Measurements from ENCODE around the gene SOX5. TPM values are rescaled to one million over a fixed set of nuclear protein-coding genes. Genes with fewer than 3 reads are reported as not detected.

Gene SOX5
- total and polyA plus RNA-seq, 12 donors = 0.47 to 10.4 (median 1.9) TPM

- 1 to 3% (median 2%) methylated on average over 17 of the region's 17 CpGs for WGBS, 4 donors
- Histone ChIP-seq H3K27me3 (peaks cover 15% of the 10 kb centered on the region), H3K27ac (no peak overlapping the region), H3K36me3 (replicated peaks in 1 of 2) (no peaks in the 10 kb centered on the region), H3K4me1 (replicated peaks in 1 of 2) (no peaks in the 10 kb centered on the region), H3K9me3 (replicated peaks in 1 of 3) (no peaks in the 10 kb centered on the region), H3K4me3 (peak overlapping the region in 1 of 4 donors; percentile 48)
- TF ChIP-seq, protein P1, sequence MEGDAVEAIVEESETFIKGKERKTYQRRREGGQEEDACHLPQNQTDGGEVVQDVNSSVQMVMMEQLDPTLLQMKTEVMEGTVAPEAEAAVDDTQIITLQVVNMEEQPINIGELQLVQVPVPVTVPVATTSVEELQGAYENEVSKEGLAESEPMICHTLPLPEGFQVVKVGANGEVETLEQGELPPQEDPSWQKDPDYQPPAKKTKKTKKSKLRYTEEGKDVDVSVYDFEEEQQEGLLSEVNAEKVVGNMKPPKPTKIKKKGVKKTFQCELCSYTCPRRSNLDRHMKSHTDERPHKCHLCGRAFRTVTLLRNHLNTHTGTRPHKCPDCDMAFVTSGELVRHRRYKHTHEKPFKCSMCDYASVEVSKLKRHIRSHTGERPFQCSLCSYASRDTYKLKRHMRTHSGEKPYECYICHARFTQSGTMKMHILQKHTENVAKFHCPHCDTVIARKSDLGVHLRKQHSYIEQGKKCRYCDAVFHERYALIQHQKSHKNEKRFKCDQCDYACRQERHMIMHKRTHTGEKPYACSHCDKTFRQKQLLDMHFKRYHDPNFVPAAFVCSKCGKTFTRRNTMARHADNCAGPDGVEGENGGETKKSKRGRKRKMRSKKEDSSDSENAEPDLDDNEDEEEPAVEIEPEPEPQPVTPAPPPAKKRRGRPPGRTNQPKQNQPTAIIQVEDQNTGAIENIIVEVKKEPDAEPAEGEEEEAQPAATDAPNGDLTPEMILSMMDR (IDR thresholded peaks at IDR 0.05) = no peak
- TF ChIP-seq POLR2A (IDR thresholded peaks at IDR 0.05) = no peak
- peak in 2 of 7 donors; percentile 5 to 13 for DNase-seq
- intact Hi-C loops (cut with DNase I) = no loop called here
These were observed 822 bp upstream of the SOX5 start for GRCh38 chr12:23950210-23950774.

DNA sequence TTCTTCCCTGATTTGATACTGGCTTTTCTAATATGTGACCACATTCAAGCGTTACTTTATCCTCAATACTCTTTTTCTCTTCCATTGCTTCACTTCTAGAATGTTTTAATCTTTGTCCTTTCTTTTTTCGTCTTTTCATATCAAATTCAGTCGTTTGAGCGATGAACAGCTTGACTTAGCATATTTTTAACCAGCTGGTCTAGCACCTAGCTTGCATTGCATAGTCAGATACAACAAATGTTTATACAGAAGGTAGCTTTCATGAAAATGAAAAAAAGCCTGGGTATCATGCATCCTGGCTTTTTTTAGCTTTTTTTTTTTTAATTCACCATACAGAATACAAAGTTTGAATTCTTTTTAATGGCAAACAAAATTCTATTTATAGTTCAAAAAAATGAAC lies 1.2 kb downstream of the SOX5 start:
- Histone ChIP-seq H3K27me3 (peaks cover 15% of the 10 kb centered on the region), H3K36me3 (replicated peaks in 1 of 2) (no peaks in the 10 kb centered on the region)
- 68 to 79% (median 77%) methylated on average over 4 of the region's 4 CpGs for WGBS, 4 donors

DNA sequence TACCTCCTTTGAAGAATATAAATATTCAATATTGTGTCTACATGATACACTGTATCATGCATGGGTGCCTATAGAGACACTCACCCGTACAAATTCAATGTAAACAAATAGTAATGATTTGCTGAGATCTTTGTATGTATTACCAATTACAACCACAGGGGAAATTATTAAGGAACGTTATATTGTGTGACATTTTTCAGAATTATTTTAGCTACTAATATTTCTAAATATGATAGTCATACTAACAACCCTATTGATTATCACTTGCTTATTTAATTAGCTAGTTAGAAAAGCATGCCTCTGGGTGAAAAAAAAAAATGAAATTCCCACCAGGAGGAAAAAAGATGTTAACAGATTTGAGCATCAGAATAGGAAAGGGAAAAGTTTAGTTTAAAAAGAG lies 2.1 kb downstream of the SOX5 start:
- H3K9me3 ChIP-seq (replicated peaks in 1 of 3) = no peaks in the 10 kb centered on the region
- no peak overlapping the region for H3K27ac ChIP-seq
- 61 to 73% (median 68%) methylated on average over 2 of the region's 2 CpGs for WGBS, 4 donors
- intact Hi-C loops (cut with DNase I) = no loop called here
- no peak for DNase-seq
- no peak for TF ChIP-seq POLR2A (IDR thresholded peaks at IDR 0.05)
- TF ChIP-seq, protein P1 (IDR thresholded peaks at IDR 0.05) = no peak
- no peaks in the 10 kb centered on the region for H3K4me1 ChIP-seq (replicated peaks in 1 of 2)
- peaks cover 15% of the 10 kb centered on the region for H3K27me3 ChIP-seq
- no peak overlapping the region for H3K4me3 ChIP-seq
- no peaks in the 10 kb centered on the region for H3K36me3 ChIP-seq (replicated peaks in 1 of 2)

More for the DNA sequence above, 1.2 kb downstream of the SOX5 start:
- intact Hi-C loops (cut with DNase I) = no loop called here
- Histone ChIP-seq H3K4me3 (no peak overlapping the region), H3K4me1 (replicated peaks in 1 of 2) (no peaks in the 10 kb centered on the region), H3K9me3 (replicated peaks in 1 of 3) (no peaks in the 10 kb centered on the region), H3K27ac (no peak overlapping the region)
- TF ChIP-seq POLR2A (IDR thresholded peaks at IDR 0.05) = no peak
- TF ChIP-seq, protein P1 (IDR thresholded peaks at IDR 0.05) = no peak
- DNase-seq = no peak

- no peak for DNase-seq
- no peak for TF ChIP-seq POLR2A (IDR thresholded peaks at IDR 0.05)
- TF ChIP-seq, protein P1 (IDR thresholded peaks at IDR 0.05) = no peak
- Histone ChIP-seq H3K27me3 (peaks cover 15% of the 10 kb centered on the region), H3K36me3 (replicated peaks in 1 of 2) (no peaks in the 10 kb centered on the region), H3K4me1 (replicated peaks in 1 of 2) (no peaks in the 10 kb centered on the region), H3K27ac (no peak overlapping the region), H3K4me3 (no peak overlapping the region), H3K9me3 (replicated peaks in 1 of 3) (no peaks in the 10 kb centered on the region)
- WGBS, 4 donors = 78 to 93% (median 82%) methylated on average over 2 of the region's 2 CpGs
- intact Hi-C loops (cut with DNase I) = no loop called here
These were observed 4.2 kb downstream of the SOX5 start for GRCh38 chr12:23945249-23945648.

Measured in adrenal gland (tissue), 12 donors.